Melanocyte of skin (primary cell): ENCODE data around the gene CA7. TPM values are rescaled to one million over a fixed set of nuclear protein-coding genes. Genes with fewer than 3 reads are reported as not detected.

ENCODE experiments used
- total RNA-seq, 2 donors: library from RNA; depleted of rRNA; stranded (reverse); fragments of >200 nt; gene quantifications; 2 replicates each; pipeline ENCODE4 v1.2.3, GENCODE V29; 2012

Gene CA7
- not detected for total RNA-seq

DNA sequence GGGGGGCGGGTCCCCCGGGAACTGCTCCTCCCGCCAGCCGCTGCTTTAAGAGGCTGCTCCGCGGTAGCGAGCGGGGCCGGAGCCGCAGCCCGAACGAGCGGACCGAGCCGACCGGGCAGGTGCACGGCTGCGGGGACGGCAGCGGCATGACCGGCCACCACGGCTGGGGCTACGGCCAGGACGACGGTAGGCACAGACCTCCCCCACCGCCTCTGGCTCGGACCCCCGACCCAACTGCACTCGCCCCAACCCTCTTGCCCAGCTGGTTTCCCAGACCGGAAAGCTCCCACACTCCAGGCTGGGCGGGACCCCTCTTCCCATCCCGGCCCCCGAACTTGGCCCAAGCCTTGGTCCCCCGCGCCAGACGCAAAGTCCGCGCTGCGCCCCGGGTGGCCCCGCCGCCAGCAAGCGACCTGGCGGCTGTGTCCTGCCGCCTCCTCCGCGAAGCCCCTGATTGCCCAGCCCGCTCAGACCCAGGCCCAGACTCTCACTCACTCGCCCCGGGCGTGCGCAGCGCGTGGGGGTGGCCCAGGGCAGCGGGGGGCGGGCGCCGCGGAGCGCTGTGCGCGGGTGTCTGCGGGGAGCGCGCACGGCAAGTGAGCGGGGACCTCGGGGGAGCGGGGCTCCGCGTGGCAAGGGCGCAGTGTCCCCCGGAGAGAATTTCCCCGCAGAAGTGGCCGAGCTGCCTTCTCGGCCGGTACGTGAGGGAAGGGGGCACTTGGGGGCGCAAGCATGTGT, at the start of gene CA7:
Gene CA7 (plus strand): TSS at position 73 of the 738 bp plus-strand sequence. CDS start 74 bp downstream, at position 147.

DNA sequence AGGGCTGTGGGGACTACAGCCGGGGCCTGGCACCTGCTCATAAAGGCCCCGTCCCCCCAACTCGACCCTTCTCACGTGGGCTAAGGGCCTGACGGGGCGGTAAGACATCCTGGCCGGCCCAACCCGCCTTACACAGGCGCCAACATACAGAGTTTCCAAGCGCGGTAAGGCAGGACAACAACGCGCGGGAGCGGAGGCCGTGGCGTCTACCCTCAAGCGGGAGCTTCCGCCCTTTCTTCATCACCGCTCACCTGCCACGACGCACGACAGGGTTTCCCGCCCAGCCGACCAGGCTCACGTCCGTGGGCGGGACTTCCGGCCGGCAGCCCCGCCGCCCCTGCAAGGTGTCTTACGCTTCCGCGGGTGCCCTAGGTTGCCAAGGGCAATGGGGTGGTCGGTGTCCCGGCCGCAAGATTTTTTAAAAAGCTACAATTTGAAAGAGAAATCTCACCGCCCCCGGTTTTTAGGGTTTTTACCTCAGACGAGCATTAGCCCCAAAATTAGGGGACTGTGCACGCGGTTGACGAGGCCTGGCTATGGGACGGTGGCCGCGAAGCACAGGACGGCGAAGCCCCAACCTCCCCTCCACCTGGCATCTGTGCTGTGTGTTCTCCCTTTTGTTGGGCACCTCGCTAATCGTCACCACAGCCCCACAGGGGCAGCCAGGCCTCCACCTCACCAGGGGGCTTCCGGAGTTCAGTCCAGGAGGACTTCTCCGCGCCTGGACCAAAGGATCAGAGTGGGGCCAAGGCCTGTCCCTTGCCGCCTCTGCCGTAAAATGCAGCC, 42.7 kb upstream of the CA7 start, which contains the start of gene TERB1:
Gene TERB1 (minus strand): TSS at position 265 of the 786 bp plus-strand sequence. CDS start 4,786 bp downstream, outside the sequence.

DNA sequence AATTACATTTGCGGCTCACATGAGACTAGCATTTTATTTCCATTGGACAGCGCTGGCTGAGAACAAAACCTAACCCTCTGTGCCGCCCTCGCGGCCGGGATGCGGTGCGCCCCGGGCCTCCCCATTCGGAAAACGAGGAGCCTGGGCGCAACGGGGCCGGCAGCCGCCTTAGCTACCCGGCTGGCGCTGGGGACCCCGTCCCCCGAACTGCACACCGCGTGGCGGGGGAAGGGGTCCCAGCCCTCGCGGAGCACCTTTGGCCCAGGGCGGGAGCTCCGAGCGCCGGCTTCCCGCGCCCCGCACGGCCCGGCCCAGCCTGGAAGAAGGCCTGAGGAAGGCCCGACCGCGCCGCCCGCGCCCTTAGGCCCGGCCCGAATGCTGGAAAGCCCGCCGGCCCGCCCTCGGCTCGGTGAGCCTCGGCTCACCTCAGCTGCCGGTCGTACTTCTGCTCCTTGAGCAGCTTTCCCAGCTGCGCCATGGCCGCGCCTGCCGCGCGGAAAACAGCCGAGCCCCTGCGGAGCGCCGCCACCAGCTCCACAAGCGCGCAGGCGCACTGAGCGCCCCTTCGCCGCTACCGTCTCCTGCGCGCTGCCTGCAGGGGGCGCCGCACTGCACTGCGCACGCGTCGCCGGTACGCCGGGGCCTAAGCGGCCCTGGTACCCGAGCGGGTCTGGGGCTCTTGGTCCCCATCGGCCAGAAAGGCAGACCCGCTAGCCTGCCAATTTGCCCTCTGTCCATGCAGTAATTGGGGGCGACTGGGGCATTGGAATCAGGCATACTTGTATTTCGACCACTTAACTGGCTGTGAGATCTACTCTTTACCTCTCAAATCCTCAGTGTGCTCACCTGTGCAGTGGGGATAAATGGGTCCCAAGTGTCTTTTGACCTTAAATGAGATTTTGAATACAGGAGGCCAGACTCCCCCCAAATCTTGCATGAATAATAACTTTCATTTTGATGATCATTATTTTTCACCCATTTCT, 13.5 kb upstream of the CA7 start, which contains the start of gene NAE1:
Gene NAE1 (minus strand): TSS at position 555 of the 983 bp plus-strand sequence. CDS start 77 bp downstream, at position 478.

DNA sequence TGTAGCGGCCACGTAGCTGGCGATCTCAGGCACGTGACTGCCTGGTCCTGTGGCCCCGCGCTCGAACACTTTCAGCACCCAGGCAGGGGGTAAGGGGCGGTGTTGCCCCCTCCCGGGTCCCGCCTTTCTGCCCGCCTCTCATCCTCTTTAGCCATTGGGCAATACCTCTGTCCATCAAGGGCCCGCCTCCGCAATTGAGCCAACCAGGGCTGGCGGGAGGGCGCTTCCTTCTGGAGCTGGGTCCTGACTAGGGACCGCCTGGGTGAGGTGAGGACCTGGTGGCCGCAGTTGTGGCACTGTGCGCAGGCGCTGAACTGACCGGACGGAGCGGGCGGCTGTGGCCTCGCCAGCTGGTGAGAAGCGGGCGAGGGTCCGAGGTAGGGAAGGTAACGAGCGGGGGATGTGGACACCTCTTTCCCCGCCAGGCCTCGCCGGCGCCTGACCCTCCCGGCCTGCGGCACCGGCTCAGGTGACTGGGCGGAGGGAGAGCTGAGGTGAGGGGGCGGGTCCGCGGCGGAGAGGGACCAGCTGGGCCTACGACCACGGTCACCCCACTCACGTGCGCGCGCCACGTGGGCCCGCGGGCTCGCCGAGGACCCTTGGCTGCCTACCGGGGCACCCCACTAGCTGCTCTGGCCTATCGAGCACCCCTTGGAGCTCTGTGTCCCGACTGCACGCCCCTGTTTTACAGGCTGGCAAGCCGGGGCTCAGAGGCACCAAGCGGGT, 36.2 kb downstream of the CA7 start, which contains the start of gene PDP2:
Gene PDP2 (plus strand): TSS at position 228 of the 726 bp plus-strand sequence. CDS start 3,770 bp downstream, outside the sequence.

Other genes starting within 250 kb of the CA7 start
- 10 to 100 TPM; 10.3 to 17.0 TPM for gene CMTM3, start 239.7 kb upstream of the CA7 start, total RNA-seq
- gene CMTM4, start 147.7 kb upstream of the CA7 start, total RNA-seq, result 10 to 100 TPM; 28.0 to 34.1 TPM
- 100 to 1,000 TPM; 112 to 203 TPM for gene DYNC1LI2, start 92.8 kb upstream of the CA7 start, total RNA-seq
- gene TERB1, start 42.8 kb upstream of the CA7 start, total RNA-seq, result under 1 TPM; under 0.01 TPM
- gene NAE1, start 13.4 kb upstream of the CA7 start, total RNA-seq, result 100 to 1,000 TPM in 1 of 2 donors, 10 to 100 TPM in 1; 69.5 to 104 TPM
- 10 to 100 TPM in 1 of 2 donors, 1 to 10 TPM in 1; 8.9 to 15.7 TPM for gene PDP2, start 36.1 kb downstream of the CA7 start, total RNA-seq
- gene CDH16, start 74.5 kb downstream of the CA7 start, total RNA-seq, result not detected
- under 1 TPM in 1 of 2 donors, not detected in 1; 0.33 TPM for gene RRAD, start 81.1 kb downstream of the CA7 start, total RNA-seq
- gene CIAO2B, start 90.0 kb downstream of the CA7 start, total RNA-seq, result 100 to 1,000 TPM; 123 to 191 TPM
- 10 to 100 TPM; 23.0 to 25.1 TPM for gene CES2, start 91.1 kb downstream of the CA7 start, total RNA-seq
- 1 to 10 TPM in 1 of 2 donors, under 1 TPM in 1; under 0.01 to 1.0 TPM for gene CES3, start 116.9 kb downstream of the CA7 start, total RNA-seq
- 1 to 10 TPM in 1 of 2 donors, under 1 TPM in 1; 0.69 to 1.3 TPM for gene CES4A, start 144.2 kb downstream of the CA7 start, total RNA-seq
- gene CBFB, start 184.7 kb downstream of the CA7 start, total RNA-seq, result 100 to 1,000 TPM in 1 of 2 donors, 10 to 100 TPM in 1; 81.2 to 118 TPM